B cell (primary cell): ENCODE data around the gene SLC5A10.
"Not testable (repeated sequence)": the region's sequence is repeated elsewhere in the genome, so short reads cannot be mapped to it uniquely, and the experiment has no call there.

ENCODE experiments used
- CTCF ChIP-seq: fragments of 200-600 bp; IDR thresholded peaks from one replicate; pipeline ENCODE4 v1.8.0; 2022; ENCODE audit warnings: antibody characterized with exemption, mild to moderate bottlenecking
- EZH2 ChIP-seq: IDR thresholded peaks from 2 replicates; pipeline ENCODE4 v1.6.1; 2012; ENCODE audit warnings: borderline replicate concordance, low read depth, mild to moderate bottlenecking, moderate library complexity, low read length; ENCODE audit not compliant: insufficient read depth, poor library complexity, severe bottlenecking

GRCh38 chr17:18956021-18956420 lies 4.1 kb downstream of the SLC5A10 start:
- not testable (repeated sequence) for TF ChIP-seq CTCF, EZH2
